ENCODE measurements around the gene MRPS11.
"Not testable (repeated sequence)": the region's sequence is repeated elsewhere in the genome, so short reads cannot be mapped to it uniquely, and the experiment has no call there.

The MRPS11 gene

DNA sequence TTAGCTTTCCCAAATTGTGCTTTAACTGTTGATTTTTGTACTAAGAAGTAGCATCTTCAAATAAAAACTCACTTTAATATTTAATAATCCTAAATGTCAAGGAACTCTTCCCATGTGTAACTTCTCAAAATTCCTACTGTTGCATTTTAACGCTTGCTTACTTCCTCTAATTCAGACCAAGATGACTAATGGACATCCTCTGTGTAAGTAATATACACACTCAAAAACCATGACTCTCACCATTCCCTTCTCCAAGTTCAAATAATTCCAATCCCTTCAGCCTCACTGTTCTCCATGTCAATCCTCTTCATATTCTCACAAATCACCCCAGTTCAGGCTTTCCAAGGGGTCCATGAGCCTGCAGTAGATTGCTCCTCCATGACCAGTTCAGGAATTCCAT is 13.3 kb upstream of the MRPS11 start:
- H3K27ac ChIP-seq, result no peak overlapping the region
- no peak overlapping the region for H3K4me3 ChIP-seq

DNA sequence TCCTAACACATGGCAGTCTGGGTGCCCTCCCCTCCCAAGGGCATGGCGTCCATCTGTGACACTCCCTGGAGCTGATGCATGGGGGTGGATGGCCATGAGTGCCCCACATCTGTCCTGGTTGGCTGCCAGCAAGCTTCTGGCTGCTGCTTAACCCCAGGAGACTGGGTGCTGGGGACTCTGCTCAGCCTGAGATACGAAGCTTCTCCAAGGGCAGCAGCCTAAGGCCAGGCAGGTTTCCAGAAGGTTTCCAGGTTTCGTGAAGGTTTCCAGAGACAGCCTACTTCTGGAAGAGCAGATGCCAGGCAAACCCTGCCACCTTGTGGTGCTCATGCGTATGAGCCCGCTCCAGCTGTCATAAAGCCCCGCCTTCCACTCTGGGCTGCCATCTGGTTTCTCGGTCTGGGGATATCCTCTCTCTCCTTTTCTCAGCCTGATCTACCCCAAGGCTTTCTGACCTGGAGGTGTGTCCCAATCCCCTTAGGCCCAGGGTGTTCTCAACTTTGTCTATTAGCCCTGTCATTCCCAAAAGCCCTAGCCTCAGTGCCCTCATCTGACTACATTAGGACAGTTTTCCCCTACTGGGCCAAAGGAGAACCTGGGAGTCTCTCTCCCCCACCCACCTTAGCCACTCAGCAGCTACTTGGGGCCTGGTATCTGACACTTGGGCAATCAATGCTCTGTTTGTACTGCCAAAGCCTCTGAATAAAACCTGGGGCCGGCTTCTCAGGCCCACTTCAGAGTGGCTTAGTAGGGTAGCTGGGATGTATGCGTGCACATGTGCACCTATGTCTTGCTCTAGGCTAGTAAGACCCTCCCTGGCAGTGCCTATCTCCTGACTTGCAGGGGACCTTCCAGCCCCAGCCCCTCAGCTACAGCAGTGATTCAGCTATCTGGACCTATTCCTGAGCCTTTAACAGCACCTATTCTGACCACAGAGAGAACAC is 12.4 kb upstream of the MRPS11 start:
- no peak overlapping the region for H3K27ac ChIP-seq

DNA sequence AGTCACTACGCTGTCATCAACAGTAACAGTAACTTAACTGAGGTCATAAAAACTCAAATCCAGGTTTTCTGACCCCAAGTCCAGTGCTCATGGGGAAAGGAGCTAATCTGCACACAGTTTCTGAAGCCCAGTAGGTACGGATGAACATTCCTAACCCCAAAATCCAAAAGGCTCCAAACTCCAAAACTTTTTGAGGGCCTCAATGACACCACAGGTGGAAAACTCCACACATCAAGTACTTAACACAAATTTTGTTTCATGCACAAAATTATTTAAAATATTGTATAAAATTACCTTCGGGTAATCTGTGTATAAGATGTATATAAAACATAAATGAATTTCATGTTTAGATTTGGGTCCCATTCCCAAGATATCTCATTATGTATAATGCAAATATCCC is 10.8 kb upstream of the MRPS11 start:
- no peak overlapping the region for H3K4me3 ChIP-seq
- H3K27ac ChIP-seq, result no peak overlapping the region

More for the DNA sequence above, 12.4 kb upstream of the MRPS11 start:
- no peak overlapping the region for H3K4me3 ChIP-seq

DNA sequence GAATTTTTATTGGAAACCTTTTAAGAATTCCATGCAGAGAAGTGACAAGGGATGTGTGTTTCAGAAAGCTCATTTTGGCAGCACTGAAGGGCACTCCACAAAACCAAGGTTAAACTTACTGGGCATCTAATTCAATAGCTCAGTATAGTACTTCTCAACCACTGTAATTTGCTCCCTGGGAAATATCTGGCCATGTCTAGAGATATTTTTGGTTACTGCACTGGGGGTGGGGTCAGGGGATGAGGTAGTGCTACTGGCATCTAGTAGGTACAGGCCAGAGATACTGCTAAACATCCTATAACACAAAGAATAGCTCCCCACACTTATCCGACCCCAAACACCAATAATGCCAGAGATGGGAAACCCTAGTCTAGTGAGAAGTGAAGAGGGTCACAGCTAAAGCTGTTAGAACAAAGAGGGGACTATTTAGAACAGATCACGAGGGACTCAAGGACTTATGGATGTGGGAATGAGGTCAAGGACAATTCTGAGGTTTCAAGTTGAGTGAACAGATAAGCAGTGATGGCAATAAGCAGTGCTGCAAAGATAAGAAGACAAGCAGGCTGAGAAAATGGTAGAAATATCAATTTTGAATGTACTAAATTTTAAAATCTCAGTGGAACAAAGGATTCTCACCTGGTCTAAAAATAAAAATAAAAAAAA is 3.5 kb upstream of the MRPS11 start:
- H3K4me3 ChIP-seq, result no peak overlapping the region
- no peak overlapping the region for H3K27ac ChIP-seq

DNA sequence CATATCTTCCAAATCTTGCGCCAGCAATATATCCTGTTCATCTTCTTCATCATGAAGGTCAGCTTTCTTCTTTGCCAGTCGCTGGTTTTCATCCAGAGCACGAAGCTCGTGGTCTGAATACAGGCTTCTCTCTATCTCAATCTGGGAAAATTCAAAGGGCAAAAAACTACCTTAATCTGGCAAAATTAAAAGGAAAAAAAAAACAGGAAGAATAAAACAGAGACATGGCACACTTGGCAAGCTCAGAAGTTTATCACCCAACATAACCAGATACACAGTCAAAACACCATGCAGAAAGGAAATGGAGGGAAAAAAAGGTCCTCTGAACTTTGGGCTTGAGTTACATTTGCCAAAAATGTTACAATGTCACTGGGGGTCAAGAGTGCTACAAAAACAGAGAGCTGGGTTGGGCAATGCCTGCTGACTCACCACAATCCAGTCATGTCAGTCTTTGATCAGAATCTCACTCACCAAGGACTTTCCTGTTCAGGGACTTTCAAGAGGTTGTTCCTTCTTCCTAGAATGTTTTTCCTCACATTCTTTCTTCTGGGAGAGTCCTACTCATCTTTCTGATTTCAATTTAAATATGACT is 1.8 kb upstream of the MRPS11 start:
- H3K4me3 ChIP-seq, result no peak overlapping the region
- H3K27ac ChIP-seq, result peak overlapping the region in 1 of 21 experiments; percentile 95

DNA sequence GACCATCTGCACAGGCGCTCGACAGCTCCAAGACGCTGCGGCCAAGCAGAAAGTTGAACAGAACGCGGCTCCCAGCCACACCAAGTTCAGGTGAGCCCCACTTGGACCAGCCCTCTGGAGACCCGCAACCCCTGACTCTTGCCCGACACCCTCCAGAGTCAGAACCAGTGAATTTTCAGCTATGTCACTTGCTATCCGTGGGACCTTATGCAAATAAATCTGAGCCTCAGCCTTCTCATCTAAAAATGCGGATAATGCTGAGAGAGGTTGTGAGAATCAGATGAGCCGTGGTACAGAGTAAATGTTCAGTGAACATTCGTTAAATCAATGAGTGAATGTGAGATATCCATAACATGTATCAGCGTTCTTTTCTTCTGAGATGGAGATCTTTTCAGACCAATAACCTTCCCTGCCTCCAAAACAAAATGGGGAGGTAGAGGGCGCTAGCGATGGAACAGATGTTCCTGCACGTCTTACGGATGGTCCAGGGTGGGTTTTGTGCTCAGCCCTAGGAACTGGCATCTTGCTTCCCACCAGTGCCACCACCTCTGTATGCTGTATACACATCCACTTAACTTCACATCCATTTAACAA is 524 bp downstream of the MRPS11 start:
- Histone ChIP-seq H3K27ac (peak overlapping the region; percentile 66 to 99 (median 97)), H3K4me3 (peak overlapping the region; percentile 73 to 95 (median 88))

DNA sequence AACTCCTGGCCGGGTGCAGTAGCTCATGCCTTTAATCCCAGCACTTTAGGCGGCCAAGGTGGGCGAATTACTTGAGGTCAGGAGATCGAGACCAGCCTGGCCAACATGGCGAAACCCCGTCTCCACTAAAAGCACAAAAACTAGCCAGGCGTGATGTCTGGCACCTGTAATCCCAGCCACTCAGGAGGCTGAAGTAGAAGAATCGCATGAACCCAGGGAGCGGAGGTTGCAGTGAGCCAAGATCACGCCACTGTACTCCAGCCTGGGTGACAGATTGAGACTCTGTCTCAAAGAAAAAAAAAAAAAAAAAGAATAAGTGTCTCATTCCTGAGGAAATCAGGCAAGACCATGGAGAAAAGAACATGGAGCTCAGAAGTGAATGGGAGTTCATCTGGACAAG is 1.2 kb downstream of the MRPS11 start:
- not testable (repeated sequence) for H3K27ac ChIP-seq
- H3K4me3 ChIP-seq, result peak overlapping the region in 1 of 7 experiments; percentile 83

DNA sequence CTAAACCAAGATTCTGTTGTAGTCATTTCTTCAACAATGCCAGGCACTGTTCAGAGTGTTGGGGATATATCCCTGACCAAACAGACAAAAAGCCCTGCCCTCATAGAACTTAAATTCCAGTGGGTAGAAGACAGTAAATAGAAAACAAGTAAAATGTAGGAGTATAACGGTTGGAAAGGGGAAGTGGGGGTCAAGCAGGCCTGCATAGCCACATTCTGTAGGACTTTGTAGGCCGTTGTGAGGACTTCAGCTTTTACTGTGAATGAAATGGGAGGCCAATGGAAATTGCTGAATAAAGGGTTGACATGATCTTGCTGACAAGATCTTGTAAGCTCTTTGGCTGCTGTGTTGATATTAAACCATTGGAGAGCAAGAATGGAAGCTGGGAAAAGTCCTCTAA is 1.8 kb downstream of the MRPS11 start:
- Histone ChIP-seq H3K4me3 (no peak overlapping the region), H3K27ac (no peak overlapping the region)

DNA sequence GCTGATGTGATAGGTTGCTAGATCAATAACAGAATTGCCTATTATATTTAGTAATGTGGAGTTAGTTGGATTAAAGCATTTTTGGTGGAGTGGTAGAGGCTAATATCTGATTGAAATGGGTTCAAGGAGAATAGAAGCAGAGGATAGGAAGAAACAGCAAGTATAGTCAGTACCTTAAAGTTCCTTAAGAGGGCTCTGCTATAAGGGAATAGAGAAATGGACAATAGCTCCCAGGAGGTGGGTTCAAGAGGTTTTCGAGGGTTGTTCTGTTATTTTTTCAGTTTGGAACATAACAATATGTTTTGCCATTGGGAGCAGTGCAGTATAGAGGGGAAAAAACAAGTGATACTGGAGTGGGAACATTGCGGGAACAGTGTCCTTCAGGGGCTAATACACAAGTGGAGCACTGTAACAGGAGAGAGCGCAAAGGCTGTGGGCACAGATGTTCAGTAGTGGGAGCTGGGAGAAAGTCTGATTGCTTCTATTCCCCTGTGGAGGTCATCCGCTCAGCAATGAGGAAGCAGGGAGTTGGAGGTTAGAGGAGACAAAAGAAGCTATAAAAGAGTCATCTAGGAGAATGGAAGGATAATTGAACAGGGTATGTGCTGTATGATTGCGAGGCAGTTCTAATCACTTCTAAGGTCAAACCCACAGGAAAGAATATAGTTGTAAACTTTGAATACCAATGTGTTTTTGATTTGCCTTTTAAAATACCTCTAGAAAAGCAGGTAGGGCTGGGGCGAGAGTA is 3.3 kb downstream of the MRPS11 start:
- H3K4me3 ChIP-seq, result no peak overlapping the region
- H3K27ac ChIP-seq, result no peak overlapping the region

DNA sequence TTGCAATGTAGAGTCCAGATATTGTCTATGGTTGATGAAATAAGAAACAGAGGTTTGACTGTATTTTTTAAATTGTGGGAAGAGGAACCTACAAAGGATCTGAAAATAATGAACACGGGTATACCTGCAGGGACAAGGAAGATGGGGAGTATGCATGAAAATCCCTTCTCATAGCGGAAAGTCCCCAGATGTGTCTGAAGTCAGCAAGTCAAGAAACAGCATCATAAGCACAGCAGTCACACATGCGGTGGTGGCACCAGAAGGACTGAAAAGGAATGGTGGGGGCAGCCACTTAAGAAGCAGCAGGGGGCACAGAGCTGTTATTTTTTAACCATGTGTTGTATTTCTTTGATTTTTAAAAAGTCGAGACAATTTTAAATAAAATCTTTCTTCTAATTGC is 4.7 kb downstream of the MRPS11 start:
- Histone ChIP-seq H3K4me3 (no peak overlapping the region), H3K27ac (no peak overlapping the region)

DNA sequence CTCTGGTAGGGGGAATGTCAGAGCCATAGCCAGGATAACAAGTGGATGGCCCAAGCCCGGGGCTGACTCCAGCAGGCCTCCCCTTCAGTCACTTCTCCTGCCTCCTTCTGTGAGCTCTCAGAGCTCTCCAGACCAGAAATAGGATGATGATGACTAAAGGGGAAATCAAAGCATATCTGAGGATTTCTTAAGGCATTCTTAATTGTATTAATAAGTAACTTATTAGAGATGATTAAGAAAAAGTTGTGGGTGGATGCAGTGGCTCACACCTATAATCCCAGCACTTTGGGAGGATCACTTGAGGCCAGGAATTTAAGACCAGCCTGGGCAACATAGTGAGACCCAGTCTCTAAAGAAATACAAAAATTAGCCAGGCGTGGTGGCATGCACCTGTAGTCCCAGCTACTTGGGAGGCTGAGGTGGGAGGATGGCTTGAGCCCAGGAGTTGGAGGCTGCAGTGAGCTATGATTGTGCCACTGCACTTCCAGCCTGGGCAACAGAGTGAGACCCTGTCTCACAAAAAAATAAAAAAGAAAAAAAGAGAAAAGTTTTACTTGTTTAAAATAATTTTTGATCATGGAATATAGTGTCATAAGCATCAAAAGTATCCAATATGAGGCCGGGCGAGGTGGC is 6.3 kb downstream of the MRPS11 start:
- H3K27ac ChIP-seq, H3K4me3 ChIP-seq: not testable (repeated sequence)

DNA sequence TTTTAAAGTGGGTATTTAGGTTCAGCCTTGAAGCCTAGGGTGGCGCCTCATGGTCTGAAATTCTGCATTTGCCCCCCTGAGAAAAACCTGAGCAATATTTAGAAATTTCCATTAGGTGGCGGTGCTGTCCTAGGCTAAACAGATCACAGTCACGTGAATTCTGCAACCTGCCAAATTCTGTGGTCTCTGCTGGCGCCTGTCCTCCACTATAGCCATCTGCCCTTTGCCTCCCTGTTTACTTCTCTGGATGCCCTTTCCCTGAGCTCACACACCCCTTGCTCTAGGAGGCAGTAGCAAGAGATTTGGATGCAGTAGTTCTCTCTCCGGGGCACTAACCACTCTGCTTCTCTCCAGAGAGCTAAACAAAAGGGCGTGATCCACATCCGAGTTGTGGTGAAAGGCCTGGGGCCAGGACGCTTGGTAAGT is 9.1 kb downstream of the MRPS11 start:
- Histone ChIP-seq H3K4me3 (no peak overlapping the region), H3K27ac (no peak overlapping the region)

DNA sequence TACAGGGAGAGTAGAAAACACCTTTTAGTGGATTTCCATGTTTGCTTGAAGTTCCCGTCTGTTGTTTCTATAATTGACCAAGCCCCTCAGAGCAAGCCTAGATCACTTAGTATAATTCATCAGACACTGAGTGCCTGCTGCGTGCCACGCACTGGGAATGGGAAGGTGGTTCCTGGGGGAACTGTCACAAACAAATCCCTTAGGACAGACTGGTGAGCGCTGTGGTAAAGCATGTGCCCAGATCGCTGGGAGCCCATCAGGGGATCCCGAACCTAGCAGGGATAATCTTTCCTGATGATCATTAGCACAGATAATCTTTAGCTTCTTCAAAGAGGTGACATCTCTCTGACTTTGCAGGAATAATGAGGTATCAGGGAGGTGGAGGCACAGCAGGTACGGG is 9.6 kb downstream of the MRPS11 start:
- H3K27ac ChIP-seq, result no peak overlapping the region
- no peak overlapping the region for H3K4me3 ChIP-seq

DNA sequence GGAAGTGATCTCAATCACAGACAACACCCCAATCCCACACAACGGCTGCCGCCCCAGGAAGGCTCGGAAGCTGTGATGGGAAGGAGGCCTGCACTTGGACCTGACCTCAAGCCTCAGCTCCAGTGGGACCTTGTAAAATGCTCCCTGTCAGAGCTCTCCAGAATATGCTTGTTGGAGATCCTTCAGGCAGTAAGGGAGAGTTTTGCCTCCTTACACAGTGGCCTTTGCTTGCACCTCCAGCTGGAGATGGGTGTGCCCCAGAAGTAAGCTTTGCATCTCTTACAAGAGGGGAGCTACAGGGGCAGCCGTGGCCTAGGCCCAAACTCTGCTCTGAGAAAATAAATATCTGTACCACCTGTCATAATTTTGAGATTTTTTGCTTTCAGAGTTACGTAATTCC is 10.4 kb downstream of the MRPS11 start:
- H3K4me3 ChIP-seq, result no peak overlapping the region
- no peak overlapping the region for H3K27ac ChIP-seq

DNA sequence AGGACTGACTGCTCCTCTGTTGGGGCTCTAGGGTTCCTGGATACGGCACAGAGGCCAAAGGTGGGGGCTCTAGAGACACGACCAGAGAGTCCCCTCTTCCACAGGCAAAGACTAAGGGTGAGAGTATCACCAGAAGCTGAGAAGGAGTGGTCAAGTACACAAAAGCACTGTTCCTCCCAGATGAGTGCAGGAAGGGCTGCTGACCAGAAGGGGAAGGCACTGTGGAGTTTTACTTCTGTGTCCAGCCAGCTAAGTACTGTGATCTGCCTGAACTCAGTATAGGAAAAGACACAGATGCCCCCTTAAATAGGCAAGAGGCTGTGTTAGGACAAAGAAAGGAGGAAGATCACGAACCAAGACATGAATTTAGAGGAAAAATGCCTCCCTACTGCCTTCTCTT is 11.7 kb downstream of the MRPS11 start:
- no peak overlapping the region for H3K27ac ChIP-seq
- H3K4me3 ChIP-seq, result no peak overlapping the region

DNA sequence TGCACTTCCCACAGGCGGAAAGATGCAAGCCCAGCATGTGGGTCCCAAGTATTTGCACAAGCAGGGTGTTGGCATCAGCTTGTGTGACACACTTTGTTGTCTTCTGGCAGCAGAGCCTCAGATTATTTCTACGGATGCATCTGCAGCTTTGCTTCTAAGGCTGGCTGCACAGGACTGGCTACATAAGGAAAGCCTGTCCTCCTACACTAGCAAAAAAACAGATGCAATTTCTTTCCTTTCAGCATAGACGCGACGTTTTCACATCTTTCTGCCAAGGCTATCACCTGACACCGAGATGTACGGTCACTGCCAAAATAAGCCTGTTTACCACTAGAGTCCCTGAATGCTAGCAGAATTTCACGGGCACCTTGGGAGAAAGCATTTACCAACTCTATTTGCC is 13.5 kb downstream of the MRPS11 start:
- Histone ChIP-seq H3K27ac (no peak overlapping the region), H3K4me3 (no peak overlapping the region)

DNA sequence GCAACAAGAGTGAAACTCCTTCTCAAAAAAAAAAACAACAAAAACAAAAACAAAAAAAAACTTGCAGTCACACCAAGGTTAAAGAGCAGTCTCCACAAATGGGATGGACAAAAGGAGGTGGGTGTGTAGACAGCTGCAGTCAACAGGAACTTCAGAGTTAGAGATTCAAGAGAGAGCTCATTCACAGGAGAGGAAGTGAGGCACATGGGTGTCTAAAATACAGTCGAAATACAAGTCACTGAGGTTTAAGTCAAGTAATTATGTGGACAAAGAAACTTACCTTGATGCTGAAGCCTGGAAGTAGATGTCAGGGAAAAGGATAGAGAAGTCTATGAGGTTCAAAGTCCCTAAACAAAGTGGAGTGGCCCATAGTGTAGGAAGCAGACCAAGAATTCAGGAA is 14.8 kb downstream of the MRPS11 start:
- H3K4me3 ChIP-seq, result no peak overlapping the region
- H3K27ac ChIP-seq, result no peak overlapping the region

DNA sequence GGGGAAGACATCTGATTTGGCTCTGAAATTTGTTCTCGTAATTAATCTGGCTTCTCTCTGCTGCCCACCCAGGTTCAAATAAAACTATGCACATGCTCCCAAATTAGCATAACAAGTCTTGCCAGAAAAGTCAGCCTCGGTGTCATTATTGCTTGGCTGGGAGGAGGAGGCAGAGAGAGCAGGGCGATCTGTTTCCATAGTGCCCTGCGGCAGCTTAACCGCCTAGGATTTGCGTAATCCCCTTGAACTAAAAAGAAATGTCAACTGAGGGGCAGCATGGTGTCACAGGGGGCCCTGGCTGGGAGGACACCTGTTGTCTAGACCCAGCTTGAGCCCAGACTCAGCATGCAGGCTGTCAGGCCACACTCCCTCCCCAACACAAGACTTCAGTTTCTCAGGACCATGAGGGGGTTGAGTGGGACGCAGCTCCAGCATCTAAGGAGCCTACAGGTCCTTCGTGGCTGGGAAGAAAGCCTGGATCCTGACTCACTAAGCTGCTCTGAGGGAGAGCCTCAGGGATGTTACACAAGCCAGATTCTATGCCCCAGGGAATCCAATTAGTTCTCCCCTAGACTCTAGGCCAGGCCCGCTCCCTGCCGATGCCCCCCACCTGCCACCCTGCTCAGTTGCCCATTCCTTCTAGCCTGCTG is 17.3 kb downstream of the MRPS11 start:
- H3K27ac ChIP-seq, result no peak overlapping the region
- H3K4me3 ChIP-seq, result no peak overlapping the region
